ENCODE data around the gene ALDH2. TPM values are rescaled to one million over a fixed set of nuclear protein-coding genes. Genes with fewer than 3 reads are reported as not detected.
"Not testable (repeated sequence)": the region's sequence is repeated elsewhere in the genome, so short reads cannot be mapped to it uniquely, and the experiment has no call there.

The ALDH2 gene
- total RNA-seq, 6 experiments from 2014 or later = 12.1 to 43.3 (median 15.8) TPM

- Mint-ChIP-seq H3K36me3 (ENCODE audit: low read depth) (no peaks in the 10 kb centered on the region), H3K4me1 (ENCODE audit: low read depth) (peaks cover 12% of the 10 kb centered on the region), H3K27ac (no peak overlapping the region), H3K27me3 (ENCODE audit: insufficient read depth) (peaks cover 19% of the 10 kb centered on the region), H3K4me3 (no peak overlapping the region), H3K9me3 (no peaks in the 10 kb centered on the region)
- TF ChIP-seq CTCF (IDR thresholded peaks at IDR 0.05) = no peak
- no peak for DNase-seq
Observed at GRCh38 chr12:111818340-111818739, 51.6 kb downstream of the ALDH2 start.

- H3K27ac Mint-ChIP-seq = no peak overlapping the region
- DNase-seq = peak; percentile 8
- TF ChIP-seq CTCF (IDR thresholded peaks at IDR 0.05) = no peak
- peaks cover 10% of the 10 kb centered on the region; the same call in 1 of the 2 replicates for H3K4me1 Mint-ChIP-seq (ENCODE audit: low read depth)
- no peak overlapping the region for H3K4me3 Mint-ChIP-seq
- no peaks in the 10 kb centered on the region for H3K36me3 Mint-ChIP-seq (ENCODE audit: low read depth)
- no peaks in the 10 kb centered on the region for H3K9me3 Mint-ChIP-seq
- peaks cover 22% of the 10 kb centered on the region for H3K27me3 Mint-ChIP-seq (ENCODE audit: insufficient read depth)
Observed at GRCh38 chr12:111819191-111820158, 52.7 kb downstream of the ALDH2 start.

DNA sequence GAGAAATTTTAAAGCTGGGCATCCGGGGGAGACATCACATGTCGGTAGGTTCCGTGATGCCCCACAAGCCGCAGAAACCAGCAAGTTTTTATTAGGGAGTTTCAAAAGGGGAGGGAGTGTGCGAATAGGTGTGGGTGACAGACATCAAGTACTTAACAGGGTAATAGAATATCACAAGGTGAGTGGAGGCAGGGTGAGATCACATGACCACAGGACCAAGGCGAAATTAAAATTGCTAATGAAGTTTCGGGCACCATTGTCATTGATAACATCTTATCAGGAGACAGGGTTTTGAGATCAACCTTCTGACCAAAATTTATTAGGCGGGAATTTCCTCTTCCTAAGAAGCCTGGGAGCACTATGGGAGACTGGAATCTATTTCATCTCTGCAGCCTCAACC lies 54.1 kb downstream of the ALDH2 start:
- not testable (repeated sequence) for H3K4me3 Mint-ChIP-seq; H3K9me3 Mint-ChIP-seq; DNase-seq; H3K36me3 Mint-ChIP-seq (ENCODE audit: low read depth); H3K27ac Mint-ChIP-seq
- Mint-ChIP-seq H3K4me1 (ENCODE audit: low read depth) (peaks cover 10% of the 10 kb centered on the region; the same call in 1 of the 2 replicates), H3K27me3 (ENCODE audit: insufficient read depth) (peaks cover 27% of the 10 kb centered on the region)

DNA sequence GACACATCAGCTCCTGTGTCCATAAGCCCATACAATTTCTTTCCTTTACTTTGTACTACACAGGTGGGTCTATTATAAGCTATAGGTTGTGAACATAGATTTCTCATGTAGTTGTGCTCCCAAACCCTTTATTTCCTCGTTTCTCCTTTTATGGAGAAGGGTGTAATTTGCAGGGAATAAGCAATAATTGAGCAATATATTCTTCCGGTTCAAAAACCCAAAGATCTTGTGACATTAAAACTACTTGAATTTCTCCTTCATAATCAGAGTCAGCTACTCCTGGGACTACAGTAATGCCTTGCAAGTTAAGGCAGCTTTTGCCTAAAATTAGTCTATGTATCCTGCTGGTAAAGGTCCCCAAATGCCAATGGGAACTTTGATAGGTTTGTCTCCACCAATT lies 56.2 kb downstream of the ALDH2 start:
- Mint-ChIP-seq H3K27me3 (ENCODE audit: insufficient read depth) (peaks cover 25% of the 10 kb centered on the region), H3K36me3 (ENCODE audit: low read depth) (no peaks in the 10 kb centered on the region), H3K27ac (no peak overlapping the region), H3K9me3 (no peaks in the 10 kb centered on the region), H3K4me1 (ENCODE audit: low read depth) (peaks cover 10% of the 10 kb centered on the region; the same call in 1 of the 2 replicates), H3K4me3 (no peak overlapping the region)
- no peak for TF ChIP-seq CTCF (IDR thresholded peaks at IDR 0.05)
- DNase-seq = no peak

GRCh38 chr12:111823891-111824290 lies 57.2 kb downstream of the ALDH2 start:
- no peak overlapping the region for H3K4me3 Mint-ChIP-seq
- H3K27ac Mint-ChIP-seq = no peak overlapping the region
- H3K4me1 Mint-ChIP-seq (ENCODE audit: low read depth) = peaks cover 10% of the 10 kb centered on the region; the same call in 1 of the 2 replicates
- H3K27me3 Mint-ChIP-seq (ENCODE audit: insufficient read depth) = peaks cover 20% of the 10 kb centered on the region
- TF ChIP-seq CTCF (IDR thresholded peaks at IDR 0.05) = no peak
- no peak for DNase-seq
- H3K36me3 Mint-ChIP-seq (ENCODE audit: low read depth) = no peaks in the 10 kb centered on the region
- H3K9me3 Mint-ChIP-seq = no peaks in the 10 kb centered on the region

GRCh38 chr12:111824312-111824711 lies 57.6 kb downstream of the ALDH2 start:
- not testable (repeated sequence) for H3K27ac Mint-ChIP-seq; H3K4me3 Mint-ChIP-seq; H3K4me1 Mint-ChIP-seq (ENCODE audit: low read depth); H3K36me3 Mint-ChIP-seq (ENCODE audit: low read depth); H3K9me3 Mint-ChIP-seq; DNase-seq
- peak; percentile 62 for TF ChIP-seq CTCF (IDR thresholded peaks at IDR 0.05)
- H3K27me3 Mint-ChIP-seq (ENCODE audit: insufficient read depth) = peaks cover 20% of the 10 kb centered on the region

Measured in HFFc6 (cell line).